ENCODE data around the gene UBAC1. TPM values are rescaled to one million over a fixed set of nuclear protein-coding genes. Genes with fewer than 3 reads are reported as not detected.
A peak's percentile ranks its signal among the peaks of the same experiment; 100 is the strongest.

UBAC1 gene
- total and polyA plus RNA-seq, 9 of the 15 experiments (the other 6 are each of a cell fraction or from before 2014, with no cell fraction given): 94.0 to 399 (median 228) TPM

DNA sequence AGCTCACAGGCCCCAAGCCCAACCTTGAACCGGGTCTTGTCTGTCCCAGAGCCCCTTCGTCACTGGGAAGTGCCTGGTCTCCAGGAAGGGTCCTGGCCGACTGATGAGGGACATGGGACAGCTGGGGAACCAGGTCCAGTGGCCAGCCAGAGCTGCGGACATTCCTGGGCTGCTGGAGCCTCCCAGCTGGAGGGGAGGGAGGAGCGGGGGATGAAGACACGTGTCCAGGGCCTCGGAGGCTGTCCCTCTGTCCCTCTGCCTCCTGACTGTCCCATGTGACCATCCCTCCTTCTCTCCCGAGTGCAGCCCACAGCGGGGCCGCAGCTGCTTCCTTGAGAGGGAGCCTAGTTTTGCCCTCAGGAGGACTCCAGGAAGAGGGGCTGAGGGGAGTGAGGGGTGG, 41.7 kb upstream of the UBAC1 start:
- ChIA-PET CTCF (ENCODE audit: low intra/inter-chr PET ratio) (no interaction called here), POLR2A (interaction anchor here (0.6 to 1.1 kb wide), 3 partner anchors 9 to 256 kb away, joined by 3 to 4 read pairs (median 3); no protein-coding TSS in a partner anchor)
- no peak overlapping the region for H3K27ac ChIP-seq (ENCODE audit: extremely low read depth, low read depth, low read length)
- H3K36me3 ChIP-seq (ENCODE audit: control insufficient read depth, insufficient read depth, low read length): 0 out of 3 replicates have a peak, but pooled peaks cover 3% of the 10 kb centered on the region
- H3K4me2 ChIP-seq (ENCODE audit: insufficient read depth, low read length): no peak overlapping the region
- in situ Hi-C loops (cut with MboI): no loop called here
- no peak overlapping the region for H3K4me3 ChIP-seq
- H3K9me3 ChIP-seq (replicated peaks; ENCODE audit: control insufficient read depth, insufficient read depth, low read depth, low read length): no peaks in the 10 kb centered on the region
- H3K9me1 ChIP-seq (ENCODE audit: control insufficient read depth, insufficient read depth, low read length): peaks cover 9% of the 10 kb centered on the region
- DNase-seq (ENCODE audit: extremely low read depth in 1 of 4, low spot score in 3 of 4) (no peak), FAIRE-seq (no peak), ATAC-seq (no peak)
- no peaks in the 10 kb centered on the region for H3K27me3 ChIP-seq (ENCODE audit: control insufficient read depth in 2 of 2, insufficient read depth in 2 of 2, low read length in 2 of 2)
- TF ChIP-seq, protein P1, sequence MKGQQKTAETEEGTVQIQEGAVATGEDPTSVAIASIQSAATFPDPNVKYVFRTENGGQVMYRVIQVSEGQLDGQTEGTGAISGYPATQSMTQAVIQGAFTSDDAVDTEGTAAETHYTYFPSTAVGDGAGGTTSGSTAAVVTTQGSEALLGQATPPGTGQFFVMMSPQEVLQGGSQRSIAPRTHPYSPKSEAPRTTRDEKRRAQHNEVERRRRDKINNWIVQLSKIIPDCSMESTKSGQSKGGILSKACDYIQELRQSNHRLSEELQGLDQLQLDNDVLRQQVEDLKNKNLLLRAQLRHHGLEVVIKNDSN (CRISPR knock-in tag; IDR thresholded peaks at IDR 0.05): peak; percentile 43; the same call in 1 of the 2 replicates
- TF ChIP-seq, protein P2, sequence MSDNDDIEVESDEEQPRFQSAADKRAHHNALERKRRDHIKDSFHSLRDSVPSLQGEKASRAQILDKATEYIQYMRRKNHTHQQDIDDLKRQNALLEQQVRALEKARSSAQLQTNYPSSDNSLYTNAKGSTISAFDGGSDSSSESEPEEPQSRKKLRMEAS (CRISPR knock-in tag; IDR thresholded peaks at IDR 0.05): no peak
- TF ChIP-seq, protein P3, sequence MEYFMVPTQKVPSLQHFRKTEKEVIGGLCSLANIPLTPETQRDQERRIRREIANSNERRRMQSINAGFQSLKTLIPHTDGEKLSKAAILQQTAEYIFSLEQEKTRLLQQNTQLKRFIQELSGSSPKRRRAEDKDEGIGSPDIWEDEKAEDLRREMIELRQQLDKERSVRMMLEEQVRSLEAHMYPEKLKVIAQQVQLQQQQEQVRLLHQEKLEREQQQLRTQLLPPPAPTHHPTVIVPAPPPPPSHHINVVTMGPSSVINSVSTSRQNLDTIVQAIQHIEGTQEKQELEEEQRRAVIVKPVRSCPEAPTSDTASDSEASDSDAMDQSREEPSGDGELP (CRISPR knock-in tag; IDR thresholded peaks at IDR 0.05; ENCODE audit: borderline replicate concordance): 0 out of 2 replicates have a peak, but pooled peaks have one; percentile 13
- H4K20me1 ChIP-seq (replicated peaks; ENCODE audit: control insufficient read depth, insufficient read depth, low read length): no peaks in the 10 kb centered on the region; the same call in 1 of the 2 replicates
- H3K4me1 ChIP-seq (replicated peaks in 1 of 2; ENCODE audit: control insufficient read depth in 2 of 2, insufficient read depth in 2 of 2, low read length in 2 of 2): peaks cover 7 to 62% of the 10 kb centered on the region in 2 experiments
- no peaks in the 10 kb centered on the region for H3K79me2 ChIP-seq (ENCODE audit: control insufficient read depth, insufficient read depth, low read length)
- H3K9ac ChIP-seq (ENCODE audit: insufficient read depth in 1 of 2, low read depth in 2 of 2, low read length in 2 of 2): no peak overlapping the region
- intact Hi-C loops (cut with micrococcal nuclease): no loop called here
- H2AFZ ChIP-seq (ENCODE audit: low read depth, low read length): no peak overlapping the region
- 64% methylated on average over 4 of the region's 10 CpGs for WGBS (ENCODE audit: insufficient coverage, low coverage, missing lambda C conversion rate)
- no TSS peak for BruUV-seq (replicated peaks)
